Colonic mucosa (tissue), 4 donors: ENCODE results near the gene PCSK2. TPM values are rescaled to one million over a fixed set of nuclear protein-coding genes. Genes with fewer than 3 reads are reported as not detected.

Experiments used
- DNase-seq: peaks from one replicate; pipeline ENCODE4 v3.0.0-alpha.2; 2020
- H3K27ac ChIP-seq: fragments of 200-600 bp; one replicate; pipeline ENCODE4 v1.8.0; 2021
- H3K27me3 ChIP-seq: fragments of 200-600 bp; one replicate; pipeline ENCODE4 v1.8.0; 2021
- H3K36me3 ChIP-seq: fragments of 200-600 bp; one replicate; pipeline ENCODE4 v1.8.0; 2021
- H3K4me1 ChIP-seq: fragments of 200-600 bp; one replicate; pipeline ENCODE4 v1.8.0; 2021; ENCODE audit warnings: mild to moderate bottlenecking
- H3K4me3 ChIP-seq: fragments of 200-600 bp; one replicate; pipeline ENCODE4 v1.8.0; 2021
- H3K9ac ChIP-seq, 2 donors: one replicate each; pipeline ENCODE4 v1.7.0; 2013; ENCODE audit warnings: control low read depth in 2 of 2, low read depth in 2 of 2, low read length in 2 of 2
- H3K9me3 ChIP-seq: fragments of 200-600 bp; one replicate; pipeline ENCODE4 v1.8.0; 2021
- CTCF ChIP-seq: fragments of 200-600 bp; IDR thresholded peaks from one replicate; pipeline ENCODE4 v1.8.0; 2022; ENCODE audit warnings: antibody characterized with exemption, mild to moderate bottlenecking
- intact Hi-C: fragments of 100-400 bp; cut with DNase I; formaldehyde crosslinking; loops from one replicate; pipeline ENCODE4 v1.14.1; 2022
- total RNA-seq, 2 donors: library from RNA; stranded (reverse); fragmentation: NEBNext Ultra II Directional in 1 of 2; extraction: Animal tissue kit (Norgen Biotek cat#: 25700) in 1 of 2; gene quantifications; one replicate each; pipeline ENCODE4 v1.2.1, GENCODE V29; 2021
- donor health status: healthy.
- donor health status: DM: no; HTN: no; CAD: no.
- donor health status: DM: no; HTN: no; CAD: no.

PCSK2 gene
- total RNA-seq, 2 donors from 2014 or later, result 0.32 to 2.0 TPM

- intact Hi-C loops, result no loop called here
- Histone ChIP-seq H3K36me3 (no peaks in the 10 kb centered on the region), H3K9me3 (no peaks in the 10 kb centered on the region), H3K4me3 (no peak overlapping the region), H3K27me3 (no peaks in the 10 kb centered on the region), H3K4me1 (no peaks in the 10 kb centered on the region), H3K9ac (no peak overlapping the region), H3K27ac (no peak overlapping the region)
- no peak for DNase-seq
- no peak for TF ChIP-seq CTCF
These were observed 222.2 kb downstream of the PCSK2 start for GRCh38 chr20:17449031-17449430.

DNA sequence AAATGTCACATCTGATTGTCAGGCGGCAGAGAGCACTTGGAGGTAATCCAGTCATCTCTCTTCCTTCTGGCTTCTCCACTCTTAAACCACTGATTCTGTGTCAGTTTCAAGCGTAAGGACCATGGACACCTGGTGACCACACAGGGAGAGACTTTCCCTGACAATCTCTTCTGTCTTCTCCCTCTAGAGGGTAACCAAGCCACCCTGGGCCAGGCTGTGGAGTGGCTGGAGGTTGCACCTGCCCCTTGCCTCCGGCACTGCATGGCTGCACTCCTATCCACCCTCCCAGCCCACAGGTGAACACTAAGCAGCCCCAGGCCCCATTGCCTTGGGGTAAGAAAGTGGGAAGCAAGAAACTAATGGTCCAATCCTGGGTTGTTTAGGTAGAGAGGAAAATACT lies 225.6 kb downstream of the PCSK2 start:
- no peak for DNase-seq
- H3K9ac ChIP-seq, result no peak overlapping the region
- no peaks in the 10 kb centered on the region for H3K27me3 ChIP-seq
- no peaks in the 10 kb centered on the region for H3K36me3 ChIP-seq
- TF ChIP-seq CTCF, result no peak
- no peaks in the 10 kb centered on the region for H3K9me3 ChIP-seq
- H3K27ac ChIP-seq, result no peak overlapping the region
- no peak overlapping the region for H3K4me3 ChIP-seq
- intact Hi-C loops, result no loop called here
- H3K4me1 ChIP-seq, result no peaks in the 10 kb centered on the region

- Histone ChIP-seq H3K4me1 (no peaks in the 10 kb centered on the region), H3K4me3 (no peak overlapping the region), H3K27me3 (no peaks in the 10 kb centered on the region), H3K36me3 (no peaks in the 10 kb centered on the region), H3K9me3 (no peaks in the 10 kb centered on the region), H3K9ac (no peak overlapping the region), H3K27ac (no peak overlapping the region)
- TF ChIP-seq CTCF, result no peak
- intact Hi-C loops, result no loop called here
- DNase-seq, result no peak
These were observed 226.8 kb downstream of the PCSK2 start for GRCh38 chr20:17453592-17453991.

- Histone ChIP-seq H3K36me3 (no peaks in the 10 kb centered on the region), H3K4me3 (no peak overlapping the region), H3K9ac (no peak overlapping the region), H3K27me3 (no peaks in the 10 kb centered on the region), H3K4me1 (no peaks in the 10 kb centered on the region), H3K27ac (no peak overlapping the region), H3K9me3 (no peaks in the 10 kb centered on the region)
- no peak for DNase-seq
- TF ChIP-seq CTCF, result no peak
- intact Hi-C loops, result no loop called here
These were observed 229.4 kb downstream of the PCSK2 start for GRCh38 chr20:17456279-17456678.

DNA sequence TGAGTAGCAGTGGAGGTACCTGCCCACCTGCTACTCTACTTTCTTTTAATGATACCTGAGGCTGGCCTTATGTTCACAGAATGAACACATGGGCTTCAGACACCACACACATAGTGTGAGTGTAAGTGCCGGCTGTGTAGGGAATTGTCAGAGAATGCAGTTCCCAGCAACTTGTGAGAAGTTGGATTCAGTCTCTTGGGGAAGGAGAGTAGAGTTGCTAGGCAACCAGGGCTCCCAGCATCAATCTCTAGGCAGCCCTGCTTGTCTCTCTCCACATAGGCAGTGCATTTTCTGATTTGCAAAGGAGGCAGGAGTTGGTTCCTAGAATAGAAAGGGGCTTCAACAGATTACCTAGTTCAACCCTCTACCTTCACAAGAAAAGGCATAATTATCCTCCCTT lies 230.2 kb downstream of the PCSK2 start:
- no peaks in the 10 kb centered on the region for H3K4me1 ChIP-seq
- intact Hi-C loops, result no loop called here
- DNase-seq, result no peak
- H3K27ac ChIP-seq, result no peak overlapping the region
- H3K9me3 ChIP-seq, result no peaks in the 10 kb centered on the region
- no peak overlapping the region for H3K9ac ChIP-seq
- no peaks in the 10 kb centered on the region for H3K27me3 ChIP-seq
- H3K4me3 ChIP-seq, result no peak overlapping the region
- no peaks in the 10 kb centered on the region for H3K36me3 ChIP-seq
- no peak for TF ChIP-seq CTCF
